HG03442 (cell line): ENCODE results near the gene NDUFS7.
"Not testable (repeated sequence)": the region's sequence is repeated elsewhere in the genome, so short reads cannot be mapped to it uniquely, and the experiment has no call there.

Experiments used
- ATAC-seq: cut with Tn5 transposase; IDR thresholded peaks from one replicate; pipeline ENCODE4 v1.9.1; 2021; ENCODE audit warnings: mild to moderate bottlenecking, moderate library complexity; ENCODE audit not compliant: unreplicated experiment

The NDUFS7 gene

GRCh38 chr19:1416014-1416841 is 32.5 kb downstream of the NDUFS7 start:
- ATAC-seq = no peak

GRCh38 chr19:1417145-1417544 is 33.4 kb downstream of the NDUFS7 start:
- ATAC-seq = no peak

- ATAC-seq = no peak
These were observed 34.2 kb downstream of the NDUFS7 start for GRCh38 chr19:1417681-1418495.

- ATAC-seq = no peak
These were observed 34.7 kb downstream of the NDUFS7 start for GRCh38 chr19:1418496-1418775.

- ATAC-seq = no peak
These were observed 35.4 kb downstream of the NDUFS7 start for GRCh38 chr19:1418951-1419738.

- ATAC-seq = not testable (repeated sequence)
These were observed 36.4 kb downstream of the NDUFS7 start for GRCh38 chr19:1420085-1420484.

GRCh38 chr19:1420590-1420989 is 36.9 kb downstream of the NDUFS7 start:
- no peak for ATAC-seq

GRCh38 chr19:1421218-1421957 is 37.7 kb downstream of the NDUFS7 start:
- ATAC-seq = no peak

GRCh38 chr19:1421958-1422305 is 38.2 kb downstream of the NDUFS7 start:
- no peak for ATAC-seq

GRCh38 chr19:1422360-1422759 is 38.7 kb downstream of the NDUFS7 start:
- ATAC-seq = no peak

- no peak for ATAC-seq
These were observed 39.2 kb downstream of the NDUFS7 start for GRCh38 chr19:1422943-1423342.

GRCh38 chr19:1423436-1424191 is 39.9 kb downstream of the NDUFS7 start:
- no peak for ATAC-seq

GRCh38 chr19:1424192-1424955 is 40.7 kb downstream of the NDUFS7 start:
- ATAC-seq = no peak

- no peak for ATAC-seq
These were observed 41.6 kb downstream of the NDUFS7 start for GRCh38 chr19:1425102-1425837.

- no peak for ATAC-seq
These were observed 42.2 kb downstream of the NDUFS7 start for GRCh38 chr19:1425902-1426301.

GRCh38 chr19:1426736-1427135 is 43.0 kb downstream of the NDUFS7 start:
- no peak for ATAC-seq

GRCh38 chr19:1427221-1427920 is 43.7 kb downstream of the NDUFS7 start:
- no peak for ATAC-seq

- no peak for ATAC-seq
These were observed 45.2 kb downstream of the NDUFS7 start for GRCh38 chr19:1428738-1429391.
